ENCODE results near the gene TP53RK.

Gene TP53RK

DNA sequence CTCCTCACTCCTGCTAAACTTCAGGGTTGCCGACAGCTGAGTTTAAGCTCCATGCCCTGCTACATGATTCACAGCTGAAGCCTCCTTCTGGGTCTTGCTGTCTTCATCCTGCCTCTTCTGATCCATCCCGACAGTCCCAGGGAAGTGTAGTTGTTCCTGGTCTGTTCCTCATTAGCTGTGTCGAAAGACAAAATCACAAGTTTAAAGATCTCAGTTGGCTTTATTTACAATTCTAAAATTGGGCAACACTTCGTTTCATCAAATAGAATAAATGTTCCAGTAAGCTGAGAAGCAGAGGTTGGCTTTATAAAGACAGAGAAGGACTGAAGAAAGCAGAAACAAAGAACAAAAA lies 16.1 kb upstream of the TP53RK start:
- H3K27ac ChIP-seq (ENCODE audit: low read length) = no peak overlapping the region
- no peak overlapping the region for H3K4me2 ChIP-seq (ENCODE audit: low read length)
- no peaks in the 10 kb centered on the region for H4K20me1 ChIP-seq (ENCODE audit: insufficient read depth, low read length)
- no peak overlapping the region for H3K4me3 ChIP-seq (ENCODE audit: low read length)
- no peak overlapping the region for H2AFZ ChIP-seq (ENCODE audit: low read depth, low read length)
- H3K4me1 ChIP-seq (ENCODE audit: low read length) = no peaks in the 10 kb centered on the region
- H3K27me3 ChIP-seq (ENCODE audit: low read depth, low read length) = peaks cover 21% of the 10 kb centered on the region
- no peaks in the 10 kb centered on the region for H3K79me2 ChIP-seq (ENCODE audit: low read length)
- no peaks in the 10 kb centered on the region for H3K36me3 ChIP-seq (replicated peaks; ENCODE audit: low read depth, low read length)
- H3K9ac ChIP-seq (ENCODE audit: low read length) = no peak overlapping the region
- TF ChIP-seq, protein P1, sequence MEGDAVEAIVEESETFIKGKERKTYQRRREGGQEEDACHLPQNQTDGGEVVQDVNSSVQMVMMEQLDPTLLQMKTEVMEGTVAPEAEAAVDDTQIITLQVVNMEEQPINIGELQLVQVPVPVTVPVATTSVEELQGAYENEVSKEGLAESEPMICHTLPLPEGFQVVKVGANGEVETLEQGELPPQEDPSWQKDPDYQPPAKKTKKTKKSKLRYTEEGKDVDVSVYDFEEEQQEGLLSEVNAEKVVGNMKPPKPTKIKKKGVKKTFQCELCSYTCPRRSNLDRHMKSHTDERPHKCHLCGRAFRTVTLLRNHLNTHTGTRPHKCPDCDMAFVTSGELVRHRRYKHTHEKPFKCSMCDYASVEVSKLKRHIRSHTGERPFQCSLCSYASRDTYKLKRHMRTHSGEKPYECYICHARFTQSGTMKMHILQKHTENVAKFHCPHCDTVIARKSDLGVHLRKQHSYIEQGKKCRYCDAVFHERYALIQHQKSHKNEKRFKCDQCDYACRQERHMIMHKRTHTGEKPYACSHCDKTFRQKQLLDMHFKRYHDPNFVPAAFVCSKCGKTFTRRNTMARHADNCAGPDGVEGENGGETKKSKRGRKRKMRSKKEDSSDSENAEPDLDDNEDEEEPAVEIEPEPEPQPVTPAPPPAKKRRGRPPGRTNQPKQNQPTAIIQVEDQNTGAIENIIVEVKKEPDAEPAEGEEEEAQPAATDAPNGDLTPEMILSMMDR (IDR thresholded peaks at IDR 0.05; ENCODE audit: low read depth, low read length) = no peak
- TF ChIP-seq EZH2phosphoT487 (IDR thresholded peaks at IDR 0.05; ENCODE audit: low read depth) = no peak
- H3K9me3 ChIP-seq (ENCODE audit: insufficient read depth, low read length) = peaks cover 11% of the 10 kb centered on the region

DNA sequence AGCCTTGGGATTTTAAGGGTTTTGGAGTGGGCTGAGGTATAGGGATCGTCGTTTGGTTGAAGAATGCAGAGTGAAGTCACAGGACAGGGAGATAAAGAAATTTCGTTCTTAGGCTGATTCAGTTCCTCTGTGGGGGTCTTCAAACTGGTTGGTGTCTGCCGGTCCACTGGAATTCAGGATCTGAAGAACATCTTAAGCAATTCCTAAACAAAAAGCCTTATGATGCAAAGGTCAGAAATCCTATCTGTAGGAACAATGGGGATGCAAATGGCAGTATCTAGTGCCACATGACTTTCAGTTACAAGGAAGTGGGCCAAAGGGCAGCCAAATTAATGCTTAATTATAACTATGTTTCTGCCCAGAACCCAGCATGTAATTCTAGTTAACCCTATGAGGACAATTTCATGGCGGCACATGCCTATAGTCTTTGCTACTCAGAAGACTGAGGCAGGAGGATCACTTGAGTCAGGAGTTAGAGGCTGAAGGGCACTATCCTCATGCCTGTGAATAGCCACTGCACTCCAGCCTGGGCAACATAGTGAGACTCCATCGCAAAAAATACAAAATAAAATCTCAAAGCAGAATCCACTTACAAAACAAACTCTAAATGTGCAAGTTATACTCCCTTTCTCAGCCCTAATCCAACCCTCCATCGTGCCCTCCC lies 15.6 kb upstream of the TP53RK start:
- Histone ChIP-seq H3K4me3 (ENCODE audit: low read length) (no peak overlapping the region), H3K27me3 (ENCODE audit: low read depth, low read length) (peaks cover 22% of the 10 kb centered on the region), H3K4me1 (ENCODE audit: low read length) (no peaks in the 10 kb centered on the region), H4K20me1 (ENCODE audit: insufficient read depth, low read length) (no peaks in the 10 kb centered on the region), H3K9ac (ENCODE audit: low read length) (no peak overlapping the region), H3K79me2 (ENCODE audit: low read length) (no peaks in the 10 kb centered on the region), H3K36me3 (replicated peaks; ENCODE audit: low read depth, low read length) (no peaks in the 10 kb centered on the region), H3K4me2 (ENCODE audit: low read length) (no peak overlapping the region), H3K27ac (ENCODE audit: low read length) (no peak overlapping the region), H2AFZ (ENCODE audit: low read depth, low read length) (no peak overlapping the region), H3K9me3 (ENCODE audit: insufficient read depth, low read length) (peaks cover 11% of the 10 kb centered on the region)
- TF ChIP-seq, protein P1 (IDR thresholded peaks at IDR 0.05; ENCODE audit: low read depth, low read length) = no peak
- no peak for TF ChIP-seq EZH2phosphoT487 (IDR thresholded peaks at IDR 0.05; ENCODE audit: low read depth)

DNA sequence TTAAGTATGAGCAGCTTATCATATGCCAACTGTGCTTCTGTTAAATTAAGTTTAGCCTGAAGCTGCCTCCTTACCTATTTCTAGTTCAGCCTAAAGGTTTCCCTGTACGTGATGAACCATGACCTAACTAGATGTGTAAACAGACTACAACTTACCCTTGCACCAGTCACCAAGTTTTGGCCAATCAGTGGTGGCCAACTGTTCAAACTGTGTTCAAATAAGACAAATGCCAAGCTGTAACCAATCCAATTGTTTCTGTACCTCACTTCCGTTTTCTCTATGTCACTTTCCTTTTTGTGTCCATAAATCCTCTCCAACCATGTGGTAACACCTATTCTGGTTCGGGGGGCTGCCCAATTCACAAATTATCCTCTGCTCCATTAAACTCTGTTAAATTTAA lies 14.2 kb upstream of the TP53RK start:
- Histone ChIP-seq H3K9ac (ENCODE audit: low read length) (no peak overlapping the region), H3K4me1 (ENCODE audit: low read length) (no peaks in the 10 kb centered on the region), H4K20me1 (ENCODE audit: insufficient read depth, low read length) (no peaks in the 10 kb centered on the region), H3K36me3 (replicated peaks; ENCODE audit: low read depth, low read length) (no peaks in the 10 kb centered on the region), H3K4me2 (ENCODE audit: low read length) (no peak overlapping the region), H3K9me3 (ENCODE audit: insufficient read depth, low read length) (peaks cover 11% of the 10 kb centered on the region), H3K4me3 (ENCODE audit: low read length) (no peak overlapping the region), H2AFZ (ENCODE audit: low read depth, low read length) (no peak overlapping the region), H3K79me2 (ENCODE audit: low read length) (no peaks in the 10 kb centered on the region), H3K27ac (ENCODE audit: low read length) (no peak overlapping the region), H3K27me3 (ENCODE audit: low read depth, low read length) (peaks cover 26% of the 10 kb centered on the region)
- TF ChIP-seq, protein P1 (IDR thresholded peaks at IDR 0.05; ENCODE audit: low read depth, low read length) = no peak
- no peak for TF ChIP-seq EZH2phosphoT487 (IDR thresholded peaks at IDR 0.05; ENCODE audit: low read depth)

DNA sequence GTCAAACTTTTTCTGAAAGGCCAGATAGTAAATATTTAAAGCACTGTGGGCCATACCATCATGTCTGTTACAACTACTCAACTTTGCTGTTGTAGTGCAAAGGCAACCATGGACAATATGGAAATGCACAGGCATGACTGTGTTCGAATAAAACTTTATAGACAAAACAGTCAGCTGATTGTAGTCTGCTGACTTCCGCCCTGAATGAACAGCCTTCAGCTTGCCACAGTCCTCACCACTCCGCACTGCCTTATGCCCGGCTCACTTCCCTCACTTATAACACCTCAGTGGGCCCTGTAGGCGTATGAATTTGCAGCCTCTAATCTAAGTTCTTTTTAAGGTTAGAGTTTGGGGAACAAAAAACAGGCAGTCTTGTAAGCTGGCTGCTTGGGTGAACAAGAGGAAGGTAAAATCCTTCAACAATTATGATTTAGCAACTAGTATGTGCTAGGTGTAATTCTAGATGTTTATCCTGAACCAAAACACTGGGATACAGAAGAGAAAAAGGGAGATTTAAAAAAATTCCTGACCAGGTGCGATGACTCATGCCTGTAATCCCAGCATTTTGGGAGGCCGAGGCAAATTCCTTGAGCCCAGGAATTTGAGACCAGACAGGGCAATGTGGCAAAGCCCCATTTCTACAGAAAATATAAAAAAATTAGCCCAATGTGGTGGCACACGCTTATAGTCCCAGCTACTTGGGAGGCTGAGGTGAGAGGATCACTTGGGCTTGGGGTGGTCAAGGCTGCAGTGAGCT lies 13.4 kb upstream of the TP53RK start:
- no peak overlapping the region for H2AFZ ChIP-seq (ENCODE audit: low read depth, low read length)
- peaks cover 11% of the 10 kb centered on the region for H3K9me3 ChIP-seq (ENCODE audit: insufficient read depth, low read length)
- H3K4me1 ChIP-seq (ENCODE audit: low read length) = no peaks in the 10 kb centered on the region
- no peak overlapping the region for H3K4me3 ChIP-seq (ENCODE audit: low read length)
- H3K4me2 ChIP-seq (ENCODE audit: low read length) = no peak overlapping the region
- H3K9ac ChIP-seq (ENCODE audit: low read length) = no peak overlapping the region
- no peaks in the 10 kb centered on the region for H3K36me3 ChIP-seq (replicated peaks; ENCODE audit: low read depth, low read length)
- no peaks in the 10 kb centered on the region for H3K79me2 ChIP-seq (ENCODE audit: low read length)
- H4K20me1 ChIP-seq (ENCODE audit: insufficient read depth, low read length) = no peaks in the 10 kb centered on the region
- H3K27ac ChIP-seq (ENCODE audit: low read length) = no peak overlapping the region
- H3K27me3 ChIP-seq (ENCODE audit: low read depth, low read length) = peaks cover 26% of the 10 kb centered on the region
- no peak for TF ChIP-seq EZH2phosphoT487 (IDR thresholded peaks at IDR 0.05; ENCODE audit: low read depth)
- TF ChIP-seq, protein P1 (IDR thresholded peaks at IDR 0.05; ENCODE audit: low read depth, low read length) = no peak
